ENCODE results near the gene CTAG1B.
"Not testable (repeated sequence)": the region's sequence is repeated elsewhere in the genome, so short reads cannot be mapped to it uniquely, and the experiment has no call there.

Gene CTAG1B

DNA sequence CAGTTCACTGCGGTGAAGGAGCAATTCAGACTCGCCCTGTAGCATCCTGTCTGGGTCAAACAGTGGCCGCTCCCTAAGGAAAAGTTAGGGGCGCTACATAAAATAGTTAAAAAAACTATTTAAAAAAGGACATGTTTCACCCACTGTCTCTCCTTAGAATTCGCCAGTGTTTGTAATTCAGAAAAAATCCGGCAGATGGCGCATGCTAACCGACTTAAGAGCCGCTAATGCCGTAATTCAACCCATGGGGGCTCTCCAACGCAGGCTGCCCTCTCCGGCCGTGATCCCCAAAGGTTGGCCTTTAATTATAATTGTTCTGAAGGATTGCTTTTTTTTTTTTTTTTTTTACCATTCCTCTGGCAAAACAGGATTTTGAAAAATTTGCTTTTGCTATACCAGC, 28.7 kb downstream of the CTAG1B start:
- H3K4me3 ChIP-seq (ENCODE audit: low read depth, low read length): not testable (repeated sequence)

DNA sequence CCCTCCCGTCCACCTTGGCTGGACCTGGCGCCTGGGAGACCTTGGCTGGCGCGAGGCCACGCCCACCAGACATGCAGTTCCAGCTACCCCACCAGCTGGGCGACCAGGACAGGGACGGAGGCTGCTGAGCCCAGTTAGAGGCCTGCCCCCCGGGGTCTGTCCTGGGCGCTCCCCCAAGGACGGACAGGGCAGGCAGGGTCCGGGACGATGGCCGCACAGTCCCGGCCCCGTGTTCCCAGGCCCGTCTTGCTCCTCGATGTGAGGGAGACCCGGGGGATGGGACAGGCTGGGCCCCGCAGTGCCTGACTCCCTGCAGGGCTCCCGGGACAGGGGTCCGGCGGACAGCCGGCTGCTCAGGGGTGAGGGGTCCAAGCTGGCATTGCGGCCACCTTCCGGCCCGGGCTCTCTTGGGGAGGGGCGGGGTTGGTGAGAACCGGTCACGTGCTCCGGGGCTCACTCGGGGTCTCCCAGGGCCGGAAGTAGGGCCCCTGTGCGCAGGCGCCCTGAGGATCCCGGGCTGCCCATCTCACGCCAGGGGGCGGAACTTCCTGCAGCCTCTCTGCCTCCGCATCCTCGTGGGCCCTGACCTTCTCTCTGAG, 34.4 kb downstream of the CTAG1B start, which contains the start of gene CTAG1A:
Gene CTAG1A (plus strand): TSS at position 549 of the 599 bp plus-strand sequence. CDS start 74 bp downstream, outside the sequence.
- H3K4me3 ChIP-seq (ENCODE audit: low read depth, low read length): not testable (repeated sequence)

DNA sequence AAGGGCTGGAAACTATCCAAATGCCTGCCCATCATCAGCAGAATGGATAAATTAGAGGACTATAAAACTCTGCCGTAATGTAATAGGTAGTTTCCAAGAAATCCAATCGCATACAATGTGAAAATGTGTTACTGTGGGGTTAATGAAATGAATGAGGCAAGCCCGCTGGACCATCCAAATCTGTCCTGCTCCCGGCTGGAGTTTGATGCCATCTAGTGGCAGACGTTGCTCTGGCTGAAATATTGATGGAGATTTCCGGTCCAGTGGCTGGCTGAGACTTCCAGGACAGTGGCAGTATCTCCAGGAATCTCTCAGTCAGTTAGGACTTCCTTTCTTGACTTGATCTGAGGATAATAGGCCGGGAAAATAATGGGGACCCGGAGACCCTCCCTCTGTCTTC, 36.1 kb downstream of the CTAG1B start:
- H3K4me3 ChIP-seq (ENCODE audit: low read depth, low read length): not testable (repeated sequence)

DNA sequence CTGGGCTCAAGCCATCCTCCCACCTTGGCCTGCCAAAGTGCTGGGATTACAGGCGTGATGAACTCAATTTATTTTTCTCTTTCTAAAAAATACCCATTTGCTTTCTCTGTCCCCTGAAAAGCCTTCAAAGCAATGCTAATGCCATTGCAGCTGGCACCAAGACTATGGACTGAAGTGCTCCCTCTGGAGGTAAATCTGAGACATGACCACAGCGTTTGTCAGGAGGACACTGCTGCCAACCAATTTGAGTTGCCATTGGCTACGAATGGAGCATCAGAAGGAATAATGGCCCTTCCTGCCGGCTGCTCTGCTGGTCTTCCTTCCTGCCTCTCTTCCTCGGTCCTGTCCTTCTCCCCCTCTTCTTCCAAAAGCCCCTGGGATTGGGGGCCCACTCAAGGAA, 44.0 kb downstream of the CTAG1B start:
- H3K4me3 ChIP-seq (ENCODE audit: low read depth, low read length): not testable (repeated sequence)

DNA sequence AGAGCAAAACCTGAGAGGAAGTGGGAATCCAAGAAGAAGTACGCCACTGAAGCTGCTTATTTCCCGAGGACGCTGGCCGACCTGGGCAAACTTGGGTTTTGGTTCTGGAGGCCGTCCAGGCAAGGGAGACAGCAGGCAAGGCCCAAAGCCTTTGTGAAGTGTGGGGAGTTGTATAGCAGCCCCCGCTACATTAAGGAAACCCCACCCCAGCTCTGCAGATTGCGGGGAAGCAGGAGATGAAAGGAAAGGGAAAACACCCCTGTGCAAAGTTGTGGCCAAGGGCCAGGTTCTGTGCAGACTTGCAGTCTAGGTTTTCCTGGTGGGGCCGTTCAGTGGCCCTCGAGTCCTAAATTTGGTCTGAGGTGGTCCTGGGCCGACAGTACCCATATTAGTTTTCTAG, 46.0 kb downstream of the CTAG1B start:
- H3K4me3 ChIP-seq (ENCODE audit: low read depth, low read length): not testable (repeated sequence)

- not testable (repeated sequence) for H3K4me3 ChIP-seq (ENCODE audit: low read depth, low read length)
Observed at GRCh38 chrX:154570361-154570760, 48.7 kb downstream of the CTAG1B start.
